Suppressor macrophage treated with lipopolysaccharide for 4 hours (primary cell): ENCODE measurements around the gene TMEM237.

Source experiments
- DNase-seq: peaks from one replicate; pipeline ENCODE4 v3.0.0-alpha.2; 2020

Gene TMEM237

DNA sequence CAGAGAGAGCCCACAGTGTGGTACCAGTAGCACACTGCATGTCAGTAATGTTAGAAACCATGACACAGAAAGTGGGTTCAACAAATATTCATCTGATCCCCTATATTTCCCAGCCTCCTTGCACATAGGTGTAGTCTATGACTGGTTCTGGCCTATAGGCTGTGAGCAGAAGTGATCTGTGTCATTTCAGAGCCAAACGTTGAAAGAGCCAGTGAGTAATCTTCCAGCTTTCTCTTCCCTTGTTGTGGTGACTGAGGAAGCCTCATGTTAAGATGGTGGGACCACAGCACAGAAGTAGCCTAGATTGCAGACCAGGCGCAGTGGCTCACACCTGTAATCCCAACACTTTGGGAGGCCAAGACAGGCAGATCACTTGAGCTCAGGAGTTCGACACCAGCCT lies 4.1 kb downstream of the TMEM237 start:
- DNase-seq: no peak

DNA sequence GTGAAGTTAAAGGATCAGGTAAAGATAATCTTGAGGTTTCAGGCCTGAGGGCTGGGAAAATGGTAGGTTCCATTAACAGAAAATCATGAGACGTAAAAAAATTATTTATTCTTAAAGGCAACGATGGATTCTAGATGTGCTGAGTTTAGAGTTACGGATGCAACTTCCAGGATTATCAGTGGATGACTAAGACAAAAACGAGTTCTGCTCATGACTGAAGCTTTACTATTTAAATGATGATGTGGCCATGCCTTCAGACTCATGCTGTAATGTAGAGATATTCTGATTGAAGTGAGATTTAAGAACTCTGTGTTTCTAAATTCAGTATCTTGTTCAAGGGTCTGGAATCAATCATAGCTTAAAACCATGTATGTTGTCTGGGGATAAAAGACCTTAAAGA lies 5.0 kb downstream of the TMEM237 start:
- no peak for DNase-seq

DNA sequence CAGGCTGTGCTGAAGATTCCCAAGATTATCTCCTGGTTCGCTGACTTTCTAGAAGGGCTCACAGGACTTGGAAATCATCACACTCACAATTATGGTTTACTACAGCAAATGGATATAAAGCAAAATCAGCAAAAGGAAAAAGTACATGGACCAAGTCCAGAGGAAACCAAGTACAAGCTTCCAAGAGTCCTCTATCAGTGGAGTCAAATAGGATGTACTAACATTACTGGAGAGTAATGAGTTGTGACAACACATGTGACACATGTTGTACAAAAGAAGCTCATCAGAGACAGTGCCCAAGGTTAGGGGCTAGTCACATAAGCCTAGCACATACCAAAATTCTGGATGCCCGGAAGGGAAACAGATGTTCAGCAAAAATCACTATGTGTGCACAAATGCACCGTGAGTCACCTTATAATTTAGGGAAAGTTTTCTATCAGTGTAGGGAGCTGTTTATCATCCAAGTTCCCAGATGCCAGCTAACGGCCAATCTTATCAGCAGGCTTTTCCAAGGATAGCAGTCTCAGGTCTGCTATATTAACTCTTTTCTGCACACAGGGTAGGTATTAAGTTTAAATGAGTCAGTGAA lies 9.5 kb downstream of the TMEM237 start:
- no peak for DNase-seq

DNA sequence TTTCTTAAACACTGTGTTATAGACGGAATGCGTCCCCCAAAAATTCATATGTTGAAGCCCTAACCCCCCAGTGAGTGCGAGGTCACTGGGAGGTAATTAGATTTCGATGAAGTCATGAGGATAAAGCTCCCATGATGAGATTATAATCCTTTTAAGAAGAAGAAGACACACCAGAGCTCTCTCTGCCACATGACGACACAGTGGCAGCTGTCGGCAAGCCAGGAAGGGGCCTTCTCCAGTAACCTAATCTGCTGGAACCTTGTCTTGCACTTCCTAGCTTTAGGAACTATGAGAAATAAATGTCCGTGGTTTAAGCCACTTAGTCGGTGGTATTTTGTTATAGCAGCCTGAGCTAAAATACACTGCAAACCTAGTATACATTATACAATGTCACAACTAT lies 12.3 kb downstream of the TMEM237 start:
- no peak for DNase-seq

DNA sequence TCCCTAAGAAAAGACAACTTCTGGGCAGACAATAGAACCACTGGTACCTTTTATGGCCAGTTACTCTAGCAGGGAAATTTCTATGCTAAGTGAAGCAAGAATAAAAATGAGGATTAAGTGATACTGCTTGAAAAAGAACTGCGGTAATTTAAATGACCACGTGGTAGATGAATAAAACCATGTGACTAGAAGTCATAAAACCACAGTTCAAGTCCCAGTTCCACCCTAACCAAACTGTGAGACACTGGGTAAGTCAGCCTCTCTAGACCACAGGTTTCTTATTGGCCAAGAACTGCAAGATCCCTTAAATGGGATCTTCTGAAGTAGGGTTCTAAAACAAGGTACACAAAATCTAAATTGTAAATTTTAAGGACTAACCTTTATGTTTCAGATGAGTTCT lies 12.7 kb downstream of the TMEM237 start:
- no peak for DNase-seq

DNA sequence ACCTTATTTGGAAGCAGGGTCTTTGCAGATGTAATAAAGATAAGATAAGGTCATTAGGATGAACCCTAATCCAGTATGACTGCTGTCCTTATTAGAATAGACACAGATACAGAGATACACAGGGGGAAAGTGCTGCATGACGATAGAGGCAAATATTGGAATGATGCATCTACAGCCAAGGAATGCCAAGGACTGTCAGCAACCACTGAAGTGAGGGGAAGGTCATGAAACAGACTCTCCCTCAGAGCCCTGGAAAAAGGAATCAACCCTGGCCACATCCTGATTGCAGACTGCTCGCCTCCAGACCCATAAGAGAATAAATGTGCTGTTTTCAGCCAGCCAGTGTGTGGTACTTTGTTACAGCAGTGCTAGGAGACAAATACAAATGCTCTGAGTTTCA lies 14.8 kb downstream of the TMEM237 start:
- DNase-seq: no peak

DNA sequence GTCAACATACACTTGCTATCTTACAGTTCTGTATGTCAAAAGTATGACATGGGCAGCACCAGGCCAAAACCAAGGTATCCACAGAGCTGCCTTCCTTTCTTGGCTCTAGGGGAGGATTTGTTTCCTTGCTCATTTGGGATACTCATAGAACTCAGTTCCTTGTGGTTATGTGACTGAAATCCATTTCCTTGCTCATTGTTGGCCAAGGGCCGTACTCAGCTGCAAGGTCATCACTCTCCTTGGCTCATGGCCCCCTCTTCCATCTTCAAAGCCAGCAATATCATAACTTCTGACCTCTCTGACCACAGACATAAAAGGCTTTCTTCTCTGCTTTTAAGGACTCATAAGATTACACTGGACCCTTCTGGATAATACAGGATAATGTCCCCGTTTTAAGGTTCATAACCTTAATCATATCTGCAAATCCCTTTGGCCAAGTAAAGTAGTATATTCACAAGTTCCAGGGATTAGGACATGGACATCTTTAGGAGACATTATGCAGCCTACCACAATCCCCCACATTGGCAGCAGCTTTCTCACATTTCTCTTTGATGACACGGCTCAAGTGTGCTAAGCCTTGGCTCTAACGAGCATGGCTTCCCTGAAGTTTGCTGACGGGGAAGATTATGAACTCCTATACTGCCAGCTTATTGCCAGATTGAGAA lies 20.9 kb downstream of the TMEM237 start:
- DNase-seq: no peak

DNA sequence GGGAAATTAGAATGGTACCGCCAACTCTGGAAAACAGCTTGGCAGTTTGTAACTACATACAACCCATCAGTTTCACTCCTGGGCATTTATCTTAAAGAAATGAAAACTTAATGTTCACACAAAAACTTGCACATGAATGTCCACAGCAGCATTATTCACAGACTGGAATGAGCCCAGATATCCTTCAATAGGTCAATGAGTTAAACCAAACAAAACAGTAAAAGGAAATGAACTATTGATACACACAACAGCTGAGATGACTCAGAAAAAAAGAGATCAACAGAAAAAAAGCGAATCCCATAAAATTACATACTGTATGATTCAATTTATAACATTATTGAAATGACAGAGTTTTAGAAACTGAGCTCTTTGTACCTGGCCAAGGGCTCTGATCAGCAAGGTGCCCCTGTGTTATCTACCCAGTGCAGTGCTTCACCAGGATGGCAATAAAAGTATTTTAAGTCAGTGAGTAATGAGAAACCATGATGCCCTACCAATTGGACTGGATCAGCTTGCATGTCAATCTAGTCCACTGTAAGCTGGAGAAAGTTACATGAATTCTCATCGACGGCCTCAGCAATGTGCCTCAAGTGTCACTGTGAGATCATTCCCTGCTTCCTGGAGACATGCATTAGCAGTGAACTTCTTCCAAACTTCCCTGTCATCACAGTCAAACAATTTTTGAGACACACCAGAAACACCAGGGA lies 21.9 kb downstream of the TMEM237 start:
- no peak for DNase-seq

DNA sequence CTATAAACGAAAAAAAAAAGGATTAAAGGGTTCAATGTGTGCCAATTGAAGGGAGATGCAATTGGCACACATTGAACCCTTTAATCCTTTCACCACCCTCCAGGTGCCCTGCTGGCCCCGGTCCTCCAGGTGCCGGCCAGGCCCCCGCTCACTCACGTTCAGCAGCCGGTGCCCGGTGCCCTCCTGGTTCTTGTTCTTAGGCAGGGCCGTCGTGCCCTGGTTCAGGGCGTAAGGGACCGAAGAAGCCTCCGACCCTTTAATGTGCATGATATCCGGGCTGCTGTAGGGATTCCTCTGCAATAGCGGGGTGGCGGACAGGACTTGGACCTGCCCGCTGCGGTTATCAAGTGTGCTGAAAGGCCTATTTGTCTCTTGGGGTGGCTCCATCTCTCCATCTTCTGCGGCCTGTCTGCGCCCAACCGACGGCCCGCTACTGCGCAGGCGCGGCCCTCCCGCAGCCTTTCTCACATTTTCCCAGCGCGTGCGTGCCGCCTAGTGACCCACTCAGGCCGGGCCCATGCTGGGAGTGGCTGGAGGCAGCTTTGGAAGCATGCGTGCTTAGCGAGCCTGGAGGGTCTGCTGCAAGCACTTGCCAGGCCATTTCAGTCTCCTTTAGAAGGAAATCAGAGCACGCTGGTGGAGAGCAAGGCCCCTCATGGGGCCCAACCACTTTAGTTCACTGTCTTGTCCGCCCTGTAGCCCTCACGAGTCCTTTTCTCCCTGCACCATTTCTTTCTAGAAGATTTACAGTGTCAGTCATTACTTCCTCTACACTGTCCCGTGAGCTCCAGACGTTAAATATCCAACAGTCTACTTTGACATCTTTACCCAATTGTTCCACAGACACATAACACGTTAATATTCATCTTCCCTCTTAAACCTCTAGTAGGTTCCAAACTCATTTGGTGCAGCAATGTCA lies 24.3 kb downstream of the TMEM237 start:
- peak; percentile 39 for DNase-seq

DNA sequence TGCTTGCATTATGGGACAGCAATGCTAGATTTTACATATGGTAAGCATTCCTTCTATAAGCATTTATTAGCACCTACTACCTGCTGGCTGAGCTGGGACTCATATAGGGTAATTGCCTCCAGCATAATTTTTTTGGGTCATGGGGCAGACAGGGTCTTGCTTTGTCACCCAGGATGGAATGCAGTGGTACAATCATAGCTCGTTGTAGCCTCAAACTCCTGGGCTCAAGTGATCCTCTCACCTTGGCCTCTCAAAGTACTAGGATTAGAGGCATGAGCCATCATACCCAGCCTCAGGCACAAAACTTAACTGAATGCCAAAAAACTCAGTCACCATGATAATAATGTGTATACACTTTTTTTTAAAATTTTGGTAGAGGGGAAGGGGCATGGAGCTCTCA lies 35.3 kb downstream of the TMEM237 start:
- no peak for DNase-seq

DNA sequence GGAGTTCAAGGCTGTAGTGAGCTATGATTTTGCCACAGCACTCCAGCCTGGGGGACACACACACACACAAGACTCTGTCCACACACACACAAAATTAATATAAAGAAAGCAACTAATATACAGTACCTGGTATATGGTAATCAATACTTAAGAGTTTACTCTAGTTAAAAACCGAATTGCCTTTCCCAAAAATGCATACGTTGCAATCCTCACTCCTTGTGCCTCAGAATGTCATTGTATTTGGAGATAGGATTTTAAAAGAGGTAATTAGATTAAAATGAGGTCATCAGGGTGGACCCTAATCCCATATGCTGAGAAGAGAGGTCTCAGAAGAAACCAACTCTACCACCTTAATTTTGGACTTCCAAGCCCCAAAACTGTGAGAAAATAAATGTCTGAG lies 35.7 kb downstream of the TMEM237 start:
- DNase-seq: no peak

DNA sequence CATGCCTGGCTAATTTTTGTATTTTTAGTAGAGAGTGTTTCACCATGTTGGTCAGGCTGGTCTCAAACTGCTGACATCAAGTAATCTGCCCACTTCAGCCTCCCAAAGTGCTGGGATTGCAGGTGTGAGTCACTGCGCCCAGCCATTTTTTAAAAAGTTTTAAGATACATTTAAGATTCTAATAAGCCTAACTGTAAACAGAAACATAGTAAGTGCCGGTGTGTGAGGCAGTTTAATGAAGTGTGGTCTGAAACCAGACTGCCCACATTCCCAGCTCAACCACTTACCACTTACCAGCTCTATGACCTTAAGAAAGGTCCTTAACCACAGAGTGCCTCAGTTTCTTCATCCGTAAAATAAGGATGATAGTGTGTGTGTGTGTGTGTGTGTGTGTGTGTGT lies 42.4 kb downstream of the TMEM237 start:
- DNase-seq: no peak

DNA sequence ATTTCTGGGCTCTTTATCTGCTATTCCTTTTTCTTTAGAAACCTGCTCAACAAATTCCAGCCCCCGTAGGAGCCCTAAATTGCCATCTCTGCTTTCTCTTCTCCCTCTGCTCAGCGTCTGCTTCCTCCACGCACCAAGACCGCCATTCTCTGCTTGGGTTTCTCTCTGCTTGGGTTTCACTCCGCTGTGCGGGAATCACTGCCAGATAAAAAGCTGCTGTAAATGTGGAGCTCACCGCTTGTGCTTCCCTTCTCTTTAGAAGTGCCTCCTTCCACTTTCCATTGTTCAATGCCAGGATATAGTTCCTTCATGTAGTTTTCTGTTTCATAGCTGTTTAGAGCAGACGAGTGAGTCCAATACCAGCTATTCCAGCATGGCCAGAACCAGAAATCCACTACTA lies 45.9 kb downstream of the TMEM237 start:
- DNase-seq: no peak

DNA sequence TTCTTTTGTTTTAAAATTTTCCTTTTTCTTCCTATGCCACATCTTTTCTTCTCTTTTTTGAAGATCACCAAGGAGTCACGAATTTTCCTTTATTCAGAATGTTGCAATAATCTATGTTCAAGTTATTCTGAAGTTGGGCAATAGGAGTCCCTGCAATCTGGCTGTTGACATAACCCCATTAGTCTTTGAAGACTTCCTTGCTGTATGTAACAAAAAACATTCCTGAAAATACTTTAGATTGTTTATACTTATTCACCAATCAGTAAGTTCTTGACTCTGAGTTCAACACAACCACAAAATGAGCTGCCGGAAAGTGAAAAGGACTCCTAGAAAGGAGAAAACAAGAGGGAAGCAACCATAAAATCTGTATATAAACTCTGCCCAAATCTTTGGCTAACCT lies 62.8 kb downstream of the TMEM237 start:
- DNase-seq: peak; percentile 62

DNA sequence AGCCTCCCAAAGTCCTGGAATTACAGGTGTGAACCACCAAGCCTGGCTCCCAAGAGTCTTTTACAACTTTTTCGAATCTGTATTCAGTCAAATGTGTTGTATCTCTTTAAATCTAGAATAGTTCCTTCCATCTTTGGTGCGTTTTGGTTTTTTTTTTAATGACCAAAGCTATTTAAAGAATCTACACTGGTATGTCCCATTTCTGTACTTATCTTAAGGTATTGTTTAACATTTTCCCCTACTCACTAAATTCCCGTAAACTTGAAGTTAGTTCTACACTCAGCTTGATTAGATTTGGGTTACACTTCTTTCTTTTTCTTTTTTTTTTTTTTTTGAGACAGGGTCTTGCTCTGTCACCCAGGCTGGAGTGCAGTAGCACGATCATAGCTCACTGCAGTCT lies 63.8 kb downstream of the TMEM237 start:
- DNase-seq: no peak

DNA sequence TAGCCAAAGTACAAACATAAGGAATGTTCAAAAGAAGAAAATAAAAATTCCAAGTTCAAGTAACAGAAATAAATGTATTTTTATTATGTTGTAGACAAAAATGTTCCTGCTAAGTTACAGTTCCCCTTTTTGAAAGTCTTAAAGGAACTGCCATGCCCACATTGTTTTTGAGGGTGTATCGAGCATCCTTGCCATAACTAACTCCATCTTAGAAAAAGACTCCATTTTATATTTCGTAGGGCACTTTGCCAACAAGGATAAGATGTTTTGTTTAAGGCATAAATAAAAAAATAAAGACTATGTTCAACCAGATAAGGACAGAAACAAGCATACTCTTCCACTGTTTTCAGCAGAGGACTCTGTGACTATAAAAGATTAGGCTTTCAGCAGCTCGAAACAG lies 67.3 kb downstream of the TMEM237 start:
- DNase-seq: no peak

DNA sequence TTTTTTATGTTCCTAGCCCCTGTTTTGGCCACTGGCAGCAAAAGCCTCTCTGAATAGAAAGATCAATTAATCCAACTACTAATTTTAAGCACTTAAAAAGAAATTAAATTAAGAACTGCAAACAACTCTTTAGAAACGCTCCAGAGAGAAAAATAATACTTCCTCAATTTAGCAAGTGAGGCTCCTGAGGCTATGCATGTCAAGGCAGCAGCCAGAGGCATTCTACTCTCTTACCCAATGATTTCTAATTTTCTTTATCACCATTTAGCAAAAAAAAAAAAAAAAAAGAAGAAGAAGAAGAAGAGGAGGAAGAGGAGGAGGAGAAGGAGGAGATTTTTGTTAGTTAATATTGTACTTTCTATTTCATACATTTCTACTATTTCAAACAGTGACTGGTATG lies 68.5 kb downstream of the TMEM237 start:
- DNase-seq: peak; percentile 27

DNA sequence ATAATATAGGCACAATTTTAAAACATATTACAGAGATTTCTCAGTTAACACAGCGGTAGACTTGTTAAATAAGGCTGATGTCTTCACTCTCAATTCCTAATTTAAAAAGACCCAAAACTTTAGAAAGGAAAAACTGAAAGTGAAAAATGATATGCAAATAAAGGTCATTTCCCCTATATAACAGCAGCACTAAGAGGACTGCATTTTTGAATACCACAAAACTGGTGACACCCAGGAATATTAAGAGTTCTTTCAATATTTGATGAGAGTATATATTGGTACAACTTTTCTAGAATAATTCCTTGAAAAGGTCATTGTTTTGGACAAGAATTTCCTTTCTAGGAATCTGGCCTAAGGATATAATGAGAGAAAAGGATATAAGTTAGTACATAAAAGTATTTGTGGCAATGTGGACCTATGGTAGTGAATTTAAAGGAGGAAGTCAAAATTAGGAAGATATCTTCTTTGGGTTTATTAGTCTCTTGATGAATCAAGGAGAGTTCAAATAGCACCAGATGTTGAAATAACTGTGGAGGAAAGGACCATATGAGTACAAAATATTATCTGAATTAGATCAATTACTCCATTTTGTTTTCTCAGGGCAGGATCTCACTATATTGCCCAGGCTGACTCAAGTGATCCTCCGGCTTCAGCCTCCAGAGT lies 70.3 kb downstream of the TMEM237 start:
- peak; percentile 56 for DNase-seq
